K562 (cell line): ENCODE measurements around the gene TAF9. TPM values are rescaled to one million over a fixed set of nuclear protein-coding genes. Genes with fewer than 3 reads are reported as not detected.
A peak's percentile ranks its signal among the peaks of the same experiment; 100 is the strongest.

ENCODE experiments used
- ATAC-seq: fragments of 200-7000 bp; cut with Tn5 transposase; 3 replicates; pipeline ENCODE4 v1.9.1; 2020; ENCODE audit warnings: moderate library complexity
- BruUV-seq: library from RNA; stranded (reverse); fragments of 400-500 nt; replicated peaks from 2 replicates; lab custom pipeline; 2021; lab: Mats Ljungman, UMichigan
- CTCF ChIA-PET: fragments of 300-600 bp; formaldehyde crosslinking; extraction: SDS; loops from one replicate; lab custom pipeline; 2021; ENCODE audit warnings: low intra/inter-chr PET ratio; lab: Yijun Ruan, JAX
- POLR2A ChIA-PET: fragments of 300-600, 350-650 bp; sonication (Branson Sonifier 250); formaldehyde crosslinking; extraction: SDS; loops from one replicate; lab custom pipeline; 2021; ENCODE audit warnings: antibody characterized with exemption, inconsistent platforms; lab: Yijun Ruan, JAX
- DNase-seq, 4 experiments: peaks; one replicate each; pipeline versions ENCODE4 v3.0.0 to v3.0.0-alpha.2; 2011 to 2018; ENCODE audit warnings: low spot score in 3 of 4, mixed read lengths in 3 of 4; ENCODE audit errors: extremely low read depth in 1 of 4
- FAIRE-seq: peaks from 2 replicates; lab custom pipeline; 2011; peaks lifted over from hg19 to GRCh38; lab: Jason Lieb, UNC
- H2AFZ ChIP-seq: 2 replicates; pipeline ENCODE4 v1.6.0; 2011; ENCODE audit warnings: low read depth, low read length, control low read depth, inconsistent platforms
- H3K27ac ChIP-seq: fragments of 200-600 bp; 3 replicates; pipeline ENCODE4 v1.8.0; 2011; ENCODE audit warnings: low read depth, mild to moderate bottlenecking, control low read depth, inconsistent platforms, low read length, moderate library complexity, mixed read lengths; ENCODE audit errors: extremely low read depth
- H3K27me3 ChIP-seq, 2 experiments: fragments of 300-600 bp in 1 of 2; 2 replicates in 1 of 2; 3 replicates in 1 of 2; pipeline versions ENCODE4 v1.6.0 to v1.8.0; 2011; ENCODE audit warnings: inconsistent platforms in 2 of 2, low read length in 2 of 2, mild to moderate bottlenecking in 1 of 2, mixed read lengths in 1 of 2, moderate library complexity in 1 of 2; ENCODE audit not compliant: control insufficient read depth in 2 of 2, insufficient read depth in 2 of 2
- H3K36me3 ChIP-seq: fragments of 300-600 bp; 3 replicates; pipeline ENCODE4 v1.8.0; 2011; ENCODE audit warnings: mild to moderate bottlenecking, low read length, inconsistent platforms; ENCODE audit not compliant: control insufficient read depth, insufficient read depth
- H3K4me1 ChIP-seq, 2 experiments: fragments of 200-600 bp in 1 of 2; replicated peaks in 1 of 2; 2 replicates in 1 of 2; 3 replicates in 1 of 2; pipeline versions ENCODE4 v1.5.1 to v1.8.0; 2011; ENCODE audit warnings: inconsistent platforms in 2 of 2, low read length in 2 of 2, mild to moderate bottlenecking in 1 of 2, mixed read lengths in 1 of 2, moderate library complexity in 1 of 2; ENCODE audit not compliant: control insufficient read depth in 2 of 2, insufficient read depth in 2 of 2
- H3K4me2 ChIP-seq: 2 replicates; pipeline ENCODE4 v1.6.1; 2011; ENCODE audit warnings: low read length, control low read depth, inconsistent platforms, mixed read lengths; ENCODE audit not compliant: insufficient read depth
- H3K4me3 ChIP-seq: fragments of 200-600 bp; sonication (generic), shearing (Covaris generic); 2 replicates; pipeline ENCODE4 v1.5.1; 2016; ENCODE audit warnings: control low read depth, inconsistent platforms
- H3K79me2 ChIP-seq: fragments of 200-600 bp; 3 replicates; pipeline ENCODE4 v1.8.0; 2011; ENCODE audit warnings: low read length, inconsistent platforms; ENCODE audit not compliant: control insufficient read depth, insufficient read depth
- H3K9ac ChIP-seq, 2 experiments: 2 replicates each; pipeline versions ENCODE4 v1.6.0 to v1.6.1; 2011; ENCODE audit warnings: low read depth in 2 of 2, low read length in 2 of 2, control low read depth in 1 of 2, inconsistent platforms in 1 of 2, mild to moderate bottlenecking in 1 of 2, mixed read lengths in 1 of 2; ENCODE audit not compliant: insufficient read depth in 1 of 2
- H3K9me1 ChIP-seq: one replicate; pipeline ENCODE4 v1.6.0; 2011; ENCODE audit warnings: inconsistent platforms, mild to moderate bottlenecking, low read length, moderate library complexity; ENCODE audit not compliant: control insufficient read depth, insufficient read depth
- H3K9me3 ChIP-seq: replicated peaks from 2 replicates; pipeline ENCODE4 v1.5.1; 2011; ENCODE audit warnings: low read depth, low read length, inconsistent platforms; ENCODE audit not compliant: control insufficient read depth, insufficient read depth
- H4K20me1 ChIP-seq: replicated peaks from 2 replicates; pipeline ENCODE4 v1.6.1; 2011; ENCODE audit warnings: low read length, inconsistent platforms, mixed read lengths; ENCODE audit not compliant: control insufficient read depth, insufficient read depth
- ARHGAP35 ChIP-seq: fragments of 450-650 bp; IDR thresholded peaks from 2 replicates; pipeline ENCODE4 v1.6.1; 2018; ENCODE audit not compliant: partially characterized antibody
- CBFA2T3 ChIP-seq: fragments of 450-650 bp; IDR thresholded peaks from 2 replicates; pipeline ENCODE4 v1.6.1; 2017
- MTA2 ChIP-seq: fragments of 450-650 bp; IDR thresholded peaks from 2 replicates; pipeline ENCODE4 v1.6.1; 2016; ENCODE audit warnings: low read depth
- PRMT5 ChIP-seq: sonication (generic); formaldehyde crosslinking; IDR thresholded peaks from 2 replicates; pipeline ENCODE4 v1.5.0; 2020; ENCODE audit warnings: missing genetic modification reagents
- RBM14 ChIP-seq: fragments of 200-400 bp; formaldehyde crosslinking; IDR thresholded peaks from 2 replicates; pipeline ENCODE4 v1.6.1; 2018; ENCODE audit warnings: low read depth, mild to moderate bottlenecking, low read length, moderate library complexity, borderline replicate concordance; ENCODE audit not compliant: insufficient read depth
- ZNF274 ChIP-seq: IDR thresholded peaks from 2 replicates; pipeline ENCODE4 v1.6.1; 2011; ENCODE audit warnings: low read depth, mild to moderate bottlenecking, low read length, moderate library complexity, borderline replicate concordance
- ZNF586 ChIP-seq: fragments of 450-650 bp; formaldehyde crosslinking; conservative IDR thresholded peaks from 2 replicates; pipeline ENCODE4 v1.4.0; 2020; ENCODE audit warnings: mild to moderate bottlenecking, moderate library complexity
- WGBS: fragments of 100-300 bp; shearing (Covaris generic); methylation state at CpG from one replicate; pipeline ENCODE4 v1.1.6; 2016; ENCODE audit warnings: low coverage, mixed read lengths; ENCODE audit not compliant: insufficient coverage; ENCODE audit errors: missing lambda C conversion rate; 5-methylcytosine and 5-hydroxymethylcytosine counted together
- in situ Hi-C: fragments of 300-500 bp; cut with MboI; formaldehyde crosslinking; loops from 4 replicates; pipeline ENCODE4 v1.15.0; 2018; ENCODE audit warnings: inconsistent platforms, mixed read lengths
- intact Hi-C: fragments of 100-400 bp; cut with micrococcal nuclease; formaldehyde crosslinking; loops from 2 replicates; pipeline ENCODE4 v1.14.2; 2022
- polyA plus RNA-seq, 8 experiments: library from polyadenylated mRNA; depleted of rRNA in 4 of 8; stranded (reverse) in 5 of 8; unstranded in 3 of 8; fragments of >200 nt; fragmentation: Nextera tagmentation in 2 of 8; fragmentation: Illumina TruSeq in 1 of 8; extraction: Ambion mirVana in 2 of 8; extraction: Trizol in 1 of 8; gene quantifications; 2 replicates each; pipeline versions ENCODE4 v1.2.1 to v1.2.3, GENCODE V29; 2011 to 2014; ENCODE audit warnings: inconsistent platforms in 1 of 8, missing spikeins in 1 of 8
- total RNA-seq, 7 experiments: library from RNA; depleted of rRNA in 6 of 7; stranded (reverse); fragments of >200 nt in 6 of 7; fragmentation: Illumina TruSeq in 2 of 7; extraction: Trizol in 2 of 7; gene quantifications; 2 replicates each; pipeline versions ENCODE4 v1.2.1 to v1.2.3, GENCODE V29; 2011 to 2021; ENCODE audit warnings: low replicate concordance in 1 of 7
- TF ChIP-seq, protein P1 (sequence below): sonication (generic); formaldehyde crosslinking; IDR thresholded peaks from 2 replicates; pipeline ENCODE4 v1.8.0; 2022; ENCODE audit warnings: mild to moderate bottlenecking, missing genetic modification reagents

Gene TAF9
- total and polyA plus RNA-seq, 9 of the 15 experiments (the other 6 are each of a cell fraction or from before 2014, with no cell fraction given) = 119 to 566 (median 207) TPM

DNA sequence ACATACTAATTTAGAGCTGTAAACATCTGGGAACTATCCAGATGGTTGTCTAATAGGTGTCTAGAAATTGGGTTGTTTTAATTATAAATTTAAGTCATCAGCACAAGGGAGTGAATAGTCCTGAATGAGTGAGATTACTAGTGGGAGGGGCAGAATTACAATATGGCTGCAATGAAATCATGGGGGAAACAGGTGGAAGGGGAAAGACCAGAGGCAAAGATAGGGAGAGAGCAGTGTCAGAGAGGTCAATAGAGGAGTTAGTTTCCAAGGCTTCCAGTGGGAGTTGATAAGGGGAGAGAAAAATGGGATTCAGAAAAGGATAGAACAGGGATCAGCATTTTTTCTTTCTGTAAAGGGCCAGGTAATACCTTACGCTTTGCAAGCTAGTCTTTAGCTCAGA, 8.9 kb downstream of the TAF9 start:
- 95% methylated on average over 1 of the region's 1 CpG for WGBS
- intact Hi-C loops = no loop called here
- POLR2A ChIA-PET = interaction anchor here (0.9 to 2.5 kb wide), 2 partner anchors 25 to 39 kb away, joined by 5 to 6 read pairs; no protein-coding TSS in a partner anchor
- H4K20me1 ChIP-seq = no peaks in the 10 kb centered on the region
- in situ Hi-C loops = no loop called here
- H3K4me2 ChIP-seq = no peak overlapping the region
- H3K9ac ChIP-seq = no peak overlapping the region
- no peak for FAIRE-seq
- H3K9me1 ChIP-seq = no peaks in the 10 kb centered on the region
- H3K27ac ChIP-seq = no peak overlapping the region
- H3K4me1 ChIP-seq = peaks cover 0 to 5% of the 10 kb centered on the region in 2 experiments; a peak in 2 of 5 replicates
- BruUV-seq = no TSS peak
- CTCF ChIA-PET = no interaction called here
- H3K27me3 ChIP-seq = no peaks in the 10 kb centered on the region
- peaks cover 66% of the 10 kb centered on the region for H3K36me3 ChIP-seq
- TF ChIP-seq CBFA2T3 = 0 out of 2 replicates have a peak, but pooled peaks have one; percentile 23
- no peak for TF ChIP-seq ZNF274
- TF ChIP-seq, all 486 proteins: peak for 1
- DNase-seq (peak in 1 of 4 experiments; percentile 17), ATAC-seq (peak; percentile 22)
- H3K79me2 ChIP-seq = peaks cover 85% of the 10 kb centered on the region
- H2AFZ ChIP-seq = no peak overlapping the region
- H3K9me3 ChIP-seq = no peaks in the 10 kb centered on the region
- H3K4me3 ChIP-seq = no peak overlapping the region

DNA sequence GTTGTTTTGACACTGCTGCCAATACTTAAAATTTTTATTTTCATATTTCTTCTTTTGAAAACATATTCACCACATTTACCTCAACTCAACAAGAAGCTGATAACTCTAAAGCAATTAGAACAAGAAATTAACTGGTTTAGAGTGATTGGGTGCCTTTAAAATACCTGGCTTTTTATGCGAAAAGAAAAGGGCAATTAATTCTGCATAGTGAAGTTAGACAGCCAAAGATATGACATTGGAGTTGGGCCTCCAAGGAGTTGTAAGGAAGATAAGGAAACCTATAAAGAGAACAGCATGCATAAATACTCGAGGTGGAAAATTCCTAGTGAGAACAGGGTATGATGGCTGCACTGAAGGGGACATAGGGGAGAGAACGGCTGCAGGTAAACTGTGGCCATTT, 9.6 kb downstream of the TAF9 start:
- H3K9me1 ChIP-seq = no peaks in the 10 kb centered on the region
- H3K4me1 ChIP-seq = peaks cover 0 to 5% of the 10 kb centered on the region in 2 experiments; a peak in 2 of 5 replicates
- FAIRE-seq (no peak), DNase-seq (no peak), ATAC-seq (no peak)
- H3K9me3 ChIP-seq = no peaks in the 10 kb centered on the region
- TSS peak; percentile 6 for BruUV-seq
- no peak overlapping the region for H3K4me3 ChIP-seq
- intact Hi-C loops = no loop called here
- peaks cover 66% of the 10 kb centered on the region for H3K36me3 ChIP-seq
- WGBS = 59% methylated on average over 3 of the region's 3 CpGs
- in situ Hi-C loops = no loop called here
- H2AFZ ChIP-seq = no peak overlapping the region
- no peaks in the 10 kb centered on the region for H3K27me3 ChIP-seq
- H3K9ac ChIP-seq = no peak overlapping the region
- ChIA-PET POLR2A (interaction anchor here (0.6 to 2.5 kb wide), 3 partner anchors 23 to 38 kb away, joined by 3 to 6 read pairs (median 5); no protein-coding TSS in a partner anchor), CTCF (no interaction called here)
- H3K79me2 ChIP-seq = peaks cover 78% of the 10 kb centered on the region
- H3K27ac ChIP-seq = peak overlapping the region; percentile 34; the same call in 1 of the 3 replicates
- H3K4me2 ChIP-seq = no peak overlapping the region
- H4K20me1 ChIP-seq = no peaks in the 10 kb centered on the region
- no peak for TF ChIP-seq ARHGAP35
- TF ChIP-seq, protein P1, sequence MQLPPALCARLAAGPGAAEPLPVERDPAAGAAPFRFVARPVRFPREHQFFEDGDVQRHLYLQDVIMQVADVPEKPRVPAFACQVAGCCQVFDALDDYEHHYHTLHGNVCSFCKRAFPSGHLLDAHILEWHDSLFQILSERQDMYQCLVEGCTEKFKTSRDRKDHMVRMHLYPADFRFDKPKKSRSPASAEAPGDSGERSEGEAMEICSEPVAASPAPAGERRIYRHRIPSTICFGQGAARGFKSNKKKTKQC (CRISPR knock-in tag) = no peak
- no peak for TF ChIP-seq PRMT5 (CRISPR knock-in tag)
- no peak for TF ChIP-seq ZNF586 (CRISPR knock-in tag)
- no peak for TF ChIP-seq MTA2
- no peak for TF ChIP-seq RBM14
